ENCODE measurements around the gene TMEM63B.

GRCh38 chr6:44180406-44180805 lies 53.1 kb downstream of the TMEM63B start:
- TF ChIP-seq CTCF (IDR thresholded peaks at IDR 0.05) (no peak), POLR2A (IDR thresholded peaks at IDR 0.05) (no peak)
